CD4-positive, alpha-beta T cell treated with Interleukin-15 for 1 hour (primary cell): ENCODE measurements around the gene ARHGAP31.
"Not testable (repeated sequence)": the region's sequence is repeated elsewhere in the genome, so short reads cannot be mapped to it uniquely, and the experiment has no call there.

Source experiments
- DNase-seq: peaks from one replicate; pipeline ENCODE4 v3.0.0-alpha.2; 2020

Gene ARHGAP31

GRCh38 chr3:119352034-119352609 is 57.9 kb downstream of the ARHGAP31 start:
- peak; percentile 73 for DNase-seq

- no peak for DNase-seq
These were observed 58.8 kb downstream of the ARHGAP31 start for GRCh38 chr3:119352863-119353527.

- not testable (repeated sequence) for DNase-seq
These were observed 61.4 kb downstream of the ARHGAP31 start for GRCh38 chr3:119355608-119356007.

- no peak for DNase-seq
These were observed 62.5 kb downstream of the ARHGAP31 start for GRCh38 chr3:119356646-119357045.

- DNase-seq, result no peak
These were observed 63.0 kb downstream of the ARHGAP31 start for GRCh38 chr3:119357190-119357589.

GRCh38 chr3:119359476-119360326 is 65.5 kb downstream of the ARHGAP31 start:
- DNase-seq, result no peak

GRCh38 chr3:119360736-119361462 is 66.7 kb downstream of the ARHGAP31 start:
- DNase-seq, result no peak

- no peak for DNase-seq
These were observed 67.8 kb downstream of the ARHGAP31 start for GRCh38 chr3:119362010-119362409.

- no peak for DNase-seq
These were observed 69.0 kb downstream of the ARHGAP31 start for GRCh38 chr3:119362940-119363725.

GRCh38 chr3:119364401-119364800 is 70.2 kb downstream of the ARHGAP31 start:
- no peak for DNase-seq

- DNase-seq, result no peak
These were observed 71.2 kb downstream of the ARHGAP31 start for GRCh38 chr3:119365418-119365817.

GRCh38 chr3:119367000-119367399 is 72.8 kb downstream of the ARHGAP31 start:
- no peak for DNase-seq

GRCh38 chr3:119368298-119368697 is 74.1 kb downstream of the ARHGAP31 start:
- DNase-seq, result no peak

GRCh38 chr3:119371786-119372185 is 77.6 kb downstream of the ARHGAP31 start:
- DNase-seq, result not testable (repeated sequence)

GRCh38 chr3:119375106-119375505 is 80.9 kb downstream of the ARHGAP31 start:
- no peak for DNase-seq

- no peak for DNase-seq
These were observed 81.3 kb downstream of the ARHGAP31 start for GRCh38 chr3:119375510-119375909.

- DNase-seq, result no peak
These were observed 82.6 kb downstream of the ARHGAP31 start for GRCh38 chr3:119376758-119377157.

GRCh38 chr3:119378259-119378803 is 84.1 kb downstream of the ARHGAP31 start:
- DNase-seq, result no peak

GRCh38 chr3:119380697-119381096 is 86.5 kb downstream of the ARHGAP31 start:
- no peak for DNase-seq

GRCh38 chr3:119382134-119382533 is 88.0 kb downstream of the ARHGAP31 start:
- no peak for DNase-seq

- no peak for DNase-seq
These were observed 94.4 kb downstream of the ARHGAP31 start for GRCh38 chr3:119388577-119388976.

- no peak for DNase-seq
These were observed 101.8 kb downstream of the ARHGAP31 start for GRCh38 chr3:119395923-119396358.
